ENCODE results near the gene SYT9. TPM values are rescaled to one million over a fixed set of nuclear protein-coding genes. Genes with fewer than 3 reads are reported as not detected.

The SYT9 gene
- total RNA-seq, 1 experiment from 2014 or later: not detected

DNA sequence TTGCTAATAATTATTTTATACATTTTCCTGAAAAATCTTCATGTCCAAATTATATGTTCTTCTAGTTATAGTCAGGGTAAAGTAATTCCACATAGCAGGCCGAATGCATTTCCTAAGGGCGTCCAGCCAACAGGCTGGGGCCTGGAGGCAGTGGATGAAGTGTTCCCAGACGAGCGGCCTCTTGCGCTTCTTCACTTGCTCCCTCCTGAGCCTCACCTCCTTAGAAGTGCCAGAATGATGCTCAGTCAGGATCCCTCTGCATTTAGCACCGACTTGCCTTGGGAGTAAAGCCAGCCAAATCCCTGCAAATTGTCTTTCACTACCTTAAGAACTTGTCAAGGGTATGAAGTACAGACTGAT, 235.1 kb downstream of the SYT9 start:
- no peaks in the 10 kb centered on the region for H3K36me3 ChIP-seq (ENCODE audit: low read depth)
- H3K4me2 ChIP-seq: no peak overlapping the region
- no peaks in the 10 kb centered on the region for H3K79me2 ChIP-seq (ENCODE audit: low read depth)
- H3F3A ChIP-seq (ENCODE audit: insufficient read depth, low read depth): no peaks in the 10 kb centered on the region
- intact Hi-C loops (cut with micrococcal nuclease; ENCODE audit: unreplicated experiment): no loop called here
- no TSS peak for BruUV-seq (replicated peaks)
- H3K27ac ChIP-seq: no peak overlapping the region
- DNase-seq: no peak
- POLR2A ChIA-PET (ENCODE audit: unreplicated experiment): no interaction called here
- no peak overlapping the region for H2AFZ ChIP-seq
- no peaks in the 10 kb centered on the region for H3K9me3 ChIP-seq (ENCODE audit: insufficient read depth, low read depth)
- H3K9me2 ChIP-seq (ENCODE audit: insufficient read depth): no peaks in the 10 kb centered on the region
- CTCF ChIA-PET: no interaction called here
- H4K20me1 ChIP-seq (ENCODE audit: insufficient read depth): no peaks in the 10 kb centered on the region
- TF ChIP-seq, protein P1, sequence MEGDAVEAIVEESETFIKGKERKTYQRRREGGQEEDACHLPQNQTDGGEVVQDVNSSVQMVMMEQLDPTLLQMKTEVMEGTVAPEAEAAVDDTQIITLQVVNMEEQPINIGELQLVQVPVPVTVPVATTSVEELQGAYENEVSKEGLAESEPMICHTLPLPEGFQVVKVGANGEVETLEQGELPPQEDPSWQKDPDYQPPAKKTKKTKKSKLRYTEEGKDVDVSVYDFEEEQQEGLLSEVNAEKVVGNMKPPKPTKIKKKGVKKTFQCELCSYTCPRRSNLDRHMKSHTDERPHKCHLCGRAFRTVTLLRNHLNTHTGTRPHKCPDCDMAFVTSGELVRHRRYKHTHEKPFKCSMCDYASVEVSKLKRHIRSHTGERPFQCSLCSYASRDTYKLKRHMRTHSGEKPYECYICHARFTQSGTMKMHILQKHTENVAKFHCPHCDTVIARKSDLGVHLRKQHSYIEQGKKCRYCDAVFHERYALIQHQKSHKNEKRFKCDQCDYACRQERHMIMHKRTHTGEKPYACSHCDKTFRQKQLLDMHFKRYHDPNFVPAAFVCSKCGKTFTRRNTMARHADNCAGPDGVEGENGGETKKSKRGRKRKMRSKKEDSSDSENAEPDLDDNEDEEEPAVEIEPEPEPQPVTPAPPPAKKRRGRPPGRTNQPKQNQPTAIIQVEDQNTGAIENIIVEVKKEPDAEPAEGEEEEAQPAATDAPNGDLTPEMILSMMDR (conservative IDR thresholded peaks at IDR 0.05): no peak
- TF ChIP-seq EZH2 (IDR thresholded peaks at IDR 0.05; ENCODE audit: low read depth): no peak
- H3K27me3 ChIP-seq (ENCODE audit: insufficient read depth, low read depth): no peaks in the 10 kb centered on the region
- no peaks in the 10 kb centered on the region; the same call in 1 of the 2 replicates for H3K4me1 ChIP-seq (replicated peaks; ENCODE audit: insufficient read depth)
- H3K4me3 ChIP-seq: no peak overlapping the region

DNA sequence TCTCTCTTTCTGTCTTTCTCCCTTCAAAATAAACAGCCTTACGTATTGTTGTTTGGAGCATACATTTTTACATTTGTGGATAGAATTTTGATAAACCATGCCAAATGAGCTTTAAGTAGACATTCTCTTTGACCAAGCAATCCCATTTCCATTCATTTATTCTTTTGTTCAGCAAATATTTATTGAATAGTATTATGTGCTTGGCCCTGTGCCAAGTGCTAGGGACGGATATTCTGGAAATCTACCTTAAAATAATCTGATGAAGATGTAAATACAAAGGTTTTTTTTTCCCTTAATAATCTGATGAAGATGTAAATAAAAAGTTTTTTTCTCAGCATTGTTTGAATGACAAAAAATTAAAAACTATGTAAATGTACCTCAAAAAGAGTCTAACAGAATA, 235.7 kb downstream of the SYT9 start:
- DNase-seq: no peak
- H3K4me1 ChIP-seq (replicated peaks; ENCODE audit: insufficient read depth): no peaks in the 10 kb centered on the region; the same call in 1 of the 2 replicates
- no peaks in the 10 kb centered on the region for H3K79me2 ChIP-seq (ENCODE audit: low read depth)
- no peak overlapping the region for H3K27ac ChIP-seq
- intact Hi-C loops (cut with micrococcal nuclease; ENCODE audit: unreplicated experiment): no loop called here
- no peaks in the 10 kb centered on the region for H3K36me3 ChIP-seq (ENCODE audit: low read depth)
- no peaks in the 10 kb centered on the region for H3K9me2 ChIP-seq (ENCODE audit: insufficient read depth)
- H3F3A ChIP-seq (ENCODE audit: insufficient read depth, low read depth): no peaks in the 10 kb centered on the region
- CTCF ChIA-PET: no interaction called here
- no peak for TF ChIP-seq EZH2 (IDR thresholded peaks at IDR 0.05; ENCODE audit: low read depth)
- TF ChIP-seq, protein P1 (conservative IDR thresholded peaks at IDR 0.05): no peak
- no peaks in the 10 kb centered on the region for H3K9me3 ChIP-seq (ENCODE audit: insufficient read depth, low read depth)
- no peaks in the 10 kb centered on the region for H3K27me3 ChIP-seq (ENCODE audit: insufficient read depth, low read depth)
- no peak overlapping the region for H2AFZ ChIP-seq
- no peak overlapping the region for H3K4me3 ChIP-seq
- no peak overlapping the region for H3K4me2 ChIP-seq
- POLR2A ChIA-PET (ENCODE audit: unreplicated experiment): no interaction called here
- H4K20me1 ChIP-seq (ENCODE audit: insufficient read depth): no peaks in the 10 kb centered on the region
- no TSS peak for BruUV-seq (replicated peaks)

DNA sequence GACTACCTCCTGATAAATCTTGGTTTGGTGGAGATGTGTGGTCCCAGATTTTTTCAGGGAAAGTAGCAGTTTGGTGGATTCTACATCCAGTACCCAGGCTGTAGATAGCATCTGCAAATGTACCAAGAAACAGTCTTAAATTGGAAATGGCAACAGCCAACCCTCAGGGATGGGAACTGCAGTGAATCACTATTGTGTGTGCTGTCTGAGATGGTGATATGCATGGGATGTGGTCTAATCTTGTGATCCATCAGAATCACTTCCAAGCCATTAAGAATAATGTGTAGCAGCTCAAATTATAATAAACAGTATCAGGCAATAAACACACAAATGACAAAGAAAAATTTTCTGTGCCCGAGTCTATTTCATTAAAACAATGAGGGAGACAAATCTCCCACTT, 237.0 kb downstream of the SYT9 start:
- TF ChIP-seq EZH2 (IDR thresholded peaks at IDR 0.05; ENCODE audit: low read depth): no peak
- TF ChIP-seq, protein P1 (conservative IDR thresholded peaks at IDR 0.05): no peak
- Histone ChIP-seq H3K36me3 (ENCODE audit: low read depth) (no peaks in the 10 kb centered on the region), H3K27ac (no peak overlapping the region), H3K4me2 (no peak overlapping the region), H3K4me3 (no peak overlapping the region), H2AFZ (no peak overlapping the region), H3K4me1 (replicated peaks; ENCODE audit: insufficient read depth) (no peaks in the 10 kb centered on the region; the same call in 1 of the 2 replicates), H3K27me3 (ENCODE audit: insufficient read depth, low read depth) (no peaks in the 10 kb centered on the region), H3F3A (ENCODE audit: insufficient read depth, low read depth) (no peaks in the 10 kb centered on the region), H4K20me1 (ENCODE audit: insufficient read depth) (no peaks in the 10 kb centered on the region), H3K9me2 (ENCODE audit: insufficient read depth) (no peaks in the 10 kb centered on the region), H3K79me2 (ENCODE audit: low read depth) (no peaks in the 10 kb centered on the region), H3K9me3 (ENCODE audit: insufficient read depth, low read depth) (no peaks in the 10 kb centered on the region)
- DNase-seq: no peak
- POLR2A ChIA-PET (ENCODE audit: unreplicated experiment): no interaction called here
- intact Hi-C loops (cut with micrococcal nuclease; ENCODE audit: unreplicated experiment): no loop called here
- CTCF ChIA-PET: no interaction called here
- BruUV-seq (replicated peaks): no TSS peak
